NCI-H1092 treated with DMSO at 0.1 percent for 48 hours (cell line): ENCODE data around the gene CDK7.
"Not testable (repeated sequence)": the region's sequence is repeated elsewhere in the genome, so short reads cannot be mapped to it uniquely, and the experiment has no call there.

ENCODE experiments used
- DNase-seq: peaks from one replicate; lab custom pipeline; 2025; lab: John Stamatoyannopoulos, UW

Gene CDK7

GRCh38 chr5:69234457-69235268, at the start of gene CDK7:
Gene CDK7, plus strand, starts transcription at chr5:69234886. Its CDS starts 90 bp downstream, at chr5:69234976.
- peak; percentile 77 for DNase-seq

GRCh38 chr5:69187342-69187741, 47.3 kb upstream of the CDK7 start:
- no peak for DNase-seq

- no peak for DNase-seq
Measured at GRCh38 chr5:69188811-69189161, 45.9 kb upstream of the CDK7 start.

GRCh38 chr5:69189162-69190086, 45.3 kb upstream of the CDK7 start, which contains the start of gene CENPH:
Gene CENPH, plus strand, starts transcription at chr5:69189583. Its CDS starts 52 bp downstream, at chr5:69189635.
- DNase-seq: peak; percentile 78

- no peak for DNase-seq
Measured at GRCh38 chr5:69202497-69202896, 32.2 kb upstream of the CDK7 start.

- DNase-seq: no peak
Measured at GRCh38 chr5:69206528-69207190, 28.0 kb upstream of the CDK7 start.

GRCh38 chr5:69209602-69210001, 25.1 kb upstream of the CDK7 start:
- DNase-seq: no peak

GRCh38 chr5:69211200-69211599, 23.5 kb upstream of the CDK7 start:
- DNase-seq: no peak

GRCh38 chr5:69212022-69212421, 22.7 kb upstream of the CDK7 start:
- no peak for DNase-seq

GRCh38 chr5:69213513-69214215, 21.0 kb upstream of the CDK7 start:
- DNase-seq: no peak

- DNase-seq: no peak
Measured at GRCh38 chr5:69217151-69217511, 17.6 kb upstream of the CDK7 start.

GRCh38 chr5:69217548-69218526, 16.8 kb upstream of the CDK7 start:
- DNase-seq: peak; percentile 90

GRCh38 chr5:69219939-69220338, 14.7 kb upstream of the CDK7 start:
- DNase-seq: no peak

GRCh38 chr5:69220371-69220770, 14.3 kb upstream of the CDK7 start:
- DNase-seq: not testable (repeated sequence)

GRCh38 chr5:69220833-69221232, 13.9 kb upstream of the CDK7 start:
- not testable (repeated sequence) for DNase-seq

GRCh38 chr5:69224520-69224919, 10.2 kb upstream of the CDK7 start:
- DNase-seq: no peak

GRCh38 chr5:69225860-69226259, 8.8 kb upstream of the CDK7 start:
- no peak for DNase-seq

- no peak for DNase-seq
Measured at GRCh38 chr5:69230181-69230580, 4.5 kb upstream of the CDK7 start.

- DNase-seq: no peak
Measured at GRCh38 chr5:69231281-69231680, 3.4 kb upstream of the CDK7 start.

GRCh38 chr5:69231851-69232250, 2.8 kb upstream of the CDK7 start:
- no peak for DNase-seq

- not testable (repeated sequence) for DNase-seq
Measured at GRCh38 chr5:69236733-69237132, 2.0 kb downstream of the CDK7 start.
